ENCODE measurements around the gene ACTR3. TPM values are rescaled to one million over a fixed set of nuclear protein-coding genes. Genes with fewer than 3 reads are reported as not detected.

ACTR3 gene
- total RNA-seq, 1 donor from 2014 or later = 172 TPM

- Mint-ChIP-seq H3K36me3 (ENCODE audit: low read depth) (no peaks in the 10 kb centered on the region), H3K4me3 (no peak overlapping the region), H3K4me1 (no peaks in the 10 kb centered on the region), H3K27me3 (ENCODE audit: low read depth) (peaks cover 6% of the 10 kb centered on the region), H3K9me3 (peaks cover 6% of the 10 kb centered on the region), H3K27ac (ENCODE audit: unreplicated experiment) (no peak overlapping the region)
- no peak for TF ChIP-seq CTCF (conservative IDR thresholded peaks at IDR 0.05)
- DNase-seq (ENCODE audit: low read depth, low spot score) = no peak
Measured at GRCh38 chr2:114008720-114009119, 118.8 kb downstream of the ACTR3 start.

GRCh38 chr2:114009205-114009944, 119.5 kb downstream of the ACTR3 start:
- Mint-ChIP-seq H3K36me3 (ENCODE audit: low read depth) (no peaks in the 10 kb centered on the region), H3K4me1 (no peaks in the 10 kb centered on the region)
- no peak for DNase-seq (ENCODE audit: low read depth, low spot score)

GRCh38 chr2:114010001-114010400, 120.1 kb downstream of the ACTR3 start:
- peaks cover 3% of the 10 kb centered on the region for H3K9me3 Mint-ChIP-seq
- TF ChIP-seq CTCF (conservative IDR thresholded peaks at IDR 0.05) = no peak
- no peak overlapping the region for H3K4me3 Mint-ChIP-seq
- no peak overlapping the region for H3K27ac Mint-ChIP-seq (ENCODE audit: unreplicated experiment)
- H3K36me3 Mint-ChIP-seq (ENCODE audit: low read depth) = no peaks in the 10 kb centered on the region
- peaks cover 6% of the 10 kb centered on the region for H3K27me3 Mint-ChIP-seq (ENCODE audit: low read depth)
- no peak for DNase-seq (ENCODE audit: low read depth, low spot score)
- no peaks in the 10 kb centered on the region for H3K4me1 Mint-ChIP-seq

More at GRCh38 chr2:114009205-114009944, 119.5 kb downstream of the ACTR3 start:
- Mint-ChIP-seq H3K4me3 (no peak overlapping the region), H3K9me3 (peaks cover 3% of the 10 kb centered on the region), H3K27ac (ENCODE audit: unreplicated experiment) (no peak overlapping the region), H3K27me3 (ENCODE audit: low read depth) (peaks cover 6% of the 10 kb centered on the region)
- no peak for TF ChIP-seq CTCF (conservative IDR thresholded peaks at IDR 0.05)

GRCh38 chr2:114011713-114012112, 121.8 kb downstream of the ACTR3 start:
- H3K4me3 Mint-ChIP-seq = no peak overlapping the region
- peaks cover 7% of the 10 kb centered on the region for H3K9me3 Mint-ChIP-seq
- no peak for DNase-seq (ENCODE audit: low read depth, low spot score)
- peaks cover 4% of the 10 kb centered on the region for H3K36me3 Mint-ChIP-seq (ENCODE audit: low read depth)
- H3K27ac Mint-ChIP-seq (ENCODE audit: unreplicated experiment) = no peak overlapping the region
- TF ChIP-seq CTCF (conservative IDR thresholded peaks at IDR 0.05) = no peak
- H3K4me1 Mint-ChIP-seq = no peaks in the 10 kb centered on the region
- peaks cover 9% of the 10 kb centered on the region for H3K27me3 Mint-ChIP-seq (ENCODE audit: low read depth)

Other genes with a start within 250 kb of the ACTR3 start
- 28.1 and 30.6 TPM in 2 replicates for gene SLC35F5, start 133.4 kb upstream of the ACTR3 start, total RNA-seq

All from neural crest cell (in vitro differentiated cells).